Neural cell (in vitro differentiated cells): ENCODE results near the gene HACD4. TPM values are rescaled to one million over a fixed set of nuclear protein-coding genes. Genes with fewer than 3 reads are reported as not detected.
"Not testable (repeated sequence)": the region's sequence is repeated elsewhere in the genome, so short reads cannot be mapped to it uniquely, and the experiment has no call there.

Source experiments
- H2AFZ ChIP-seq: fragments of 200-600, 300-800 bp; sonication (generic), shearing (Covaris generic); 2 replicates; pipeline ENCODE4 v1.6.0; 2014; ENCODE audit warnings: low read depth, mild to moderate bottlenecking, antibody characterized with exemption, low read length, moderate library complexity
- H3F3A ChIP-seq: fragments of 200-600 bp; shearing (Covaris generic); 2 replicates; pipeline ENCODE4 v1.6.1; 2016; ENCODE audit warnings: mild to moderate bottlenecking, moderate library complexity, mixed read lengths, antibody characterized with exemption, low read length; ENCODE audit not compliant: insufficient read depth, poor library complexity, severe bottlenecking
- H3K27ac ChIP-seq: fragments of 200-600, 300-800 bp; sonication (generic), shearing (Covaris generic); 2 replicates; pipeline ENCODE4 v1.5.1; 2014; ENCODE audit warnings: mild to moderate bottlenecking, low read length, moderate library complexity
- H3K27me3 ChIP-seq: fragments of 300-800, 200-600 bp; sonication (generic), shearing (Covaris generic); 2 replicates; pipeline ENCODE4 v1.6.0; 2014; ENCODE audit warnings: mild to moderate bottlenecking, low read depth, low read length, moderate library complexity; ENCODE audit not compliant: insufficient read depth
- H3K36me3 ChIP-seq: fragments of 300-800, 200-600 bp; sonication (generic), shearing (Covaris generic); 2 replicates; pipeline ENCODE4 v1.5.1; 2014; ENCODE audit warnings: mild to moderate bottlenecking, antibody characterized with exemption, low read length, moderate library complexity; ENCODE audit not compliant: insufficient read depth
- H3K4me2 ChIP-seq: fragments of 300-800, 200-600 bp; sonication (generic), shearing (Covaris generic); 2 replicates; pipeline ENCODE4 v1.6.0; 2014; ENCODE audit warnings: mild to moderate bottlenecking, low read length
- H3K4me3 ChIP-seq: fragments of 300-800, 200-600 bp; sonication (generic), shearing (Covaris generic); 2 replicates; pipeline ENCODE4 v1.5.1; 2014; ENCODE audit warnings: mild to moderate bottlenecking, low read length, moderate library complexity
- H3K79me2 ChIP-seq: fragments of 200-600 bp; shearing (Covaris generic); replicated peaks from 2 replicates; pipeline ENCODE4 v1.6.0; 2014; ENCODE audit warnings: mild to moderate bottlenecking, low read length, moderate library complexity; ENCODE audit not compliant: insufficient read depth
- H3K9ac ChIP-seq: fragments of 300-800, 200-600 bp; sonication (generic), shearing (Covaris generic); 2 replicates; pipeline ENCODE4 v1.6.1; 2016; ENCODE audit warnings: mild to moderate bottlenecking, low read length, mixed read lengths
- H3K9me2 ChIP-seq: fragments of 200-600 bp; shearing (Covaris generic); 2 replicates; pipeline ENCODE4 v1.6.1; 2016; ENCODE audit warnings: mild to moderate bottlenecking, low read length, mixed read lengths; ENCODE audit not compliant: insufficient read depth
- H3K9me3 ChIP-seq: fragments of 200-600, 300-800 bp; sonication (generic), shearing (Covaris generic); 2 replicates; pipeline ENCODE4 v1.6.1; 2016; ENCODE audit warnings: mild to moderate bottlenecking, mixed run types, low read length, moderate library complexity, mixed read lengths
- H4K20me1 ChIP-seq: fragments of 200-600 bp; shearing (Covaris generic); 2 replicates; pipeline ENCODE4 v1.6.1; 2016; ENCODE audit warnings: mild to moderate bottlenecking, mixed run types; ENCODE audit not compliant: insufficient read depth
- EP300 ChIP-seq: fragments of 450-650 bp; conservative IDR thresholded peaks from 2 replicates; pipeline ENCODE4 v1.6.1; 2014; ENCODE audit warnings: antibody characterized with exemption, mild to moderate bottlenecking, moderate library complexity; ENCODE audit not compliant: poor library complexity, severe bottlenecking
- EZH2 ChIP-seq: fragments of 200-600, 300-800 bp; shearing (Covaris generic), sonication (generic); IDR thresholded peaks from 2 replicates; pipeline ENCODE4 v1.6.1; 2014; ENCODE audit warnings: antibody characterized with exemption, low read length, borderline replicate concordance, mild to moderate bottlenecking; ENCODE audit not compliant: insufficient read depth, poor library complexity, severe bottlenecking
- MXI1 ChIP-seq: fragments of 450-650 bp; conservative IDR thresholded peaks from 2 replicates; pipeline ENCODE4 v1.6.1; 2014; ENCODE audit warnings: antibody characterized with exemption, mild to moderate bottlenecking; ENCODE audit not compliant: poor library complexity, severe bottlenecking
- POLR2AphosphoS5 ChIP-seq: IDR thresholded peaks from 2 replicates; pipeline ENCODE4 v1.6.1; 2012
- RAD21 ChIP-seq: fragments of 450-650 bp; conservative IDR thresholded peaks from 2 replicates; pipeline ENCODE4 v1.6.1; 2014; ENCODE audit warnings: antibody characterized with exemption, mild to moderate bottlenecking, moderate library complexity
- SMC3 ChIP-seq: fragments of 450-650 bp; conservative IDR thresholded peaks from 2 replicates; pipeline ENCODE4 v1.6.1; 2014; ENCODE audit warnings: antibody characterized with exemption, mild to moderate bottlenecking, moderate library complexity; ENCODE audit not compliant: poor library complexity
- TAF1 ChIP-seq: IDR thresholded peaks from 2 replicates; pipeline ENCODE4 v1.6.1; 2012; ENCODE audit warnings: low read depth
- polyA plus RNA-seq: library from polyadenylated mRNA; depleted of rRNA; stranded (reverse); fragments of >200 nt; gene quantifications from 2 replicates; pipeline ENCODE4 v1.2.3, GENCODE V29; 2014
- TF ChIP-seq, protein P1 (sequence below): IDR thresholded peaks from 2 replicates; pipeline ENCODE4 v1.6.1; 2012; ENCODE audit warnings: borderline replicate concordance
- TF ChIP-seq, protein P2 (sequence below): fragments of 450-650 bp; IDR thresholded peaks from 2 replicates; pipeline ENCODE4 v1.5.1; 2014; ENCODE audit warnings: antibody characterized with exemption, mild to moderate bottlenecking, moderate library complexity; ENCODE audit not compliant: poor library complexity, severe bottlenecking

HACD4 gene
- polyA plus RNA-seq, 1 donor from 2014 or later = not detected

DNA sequence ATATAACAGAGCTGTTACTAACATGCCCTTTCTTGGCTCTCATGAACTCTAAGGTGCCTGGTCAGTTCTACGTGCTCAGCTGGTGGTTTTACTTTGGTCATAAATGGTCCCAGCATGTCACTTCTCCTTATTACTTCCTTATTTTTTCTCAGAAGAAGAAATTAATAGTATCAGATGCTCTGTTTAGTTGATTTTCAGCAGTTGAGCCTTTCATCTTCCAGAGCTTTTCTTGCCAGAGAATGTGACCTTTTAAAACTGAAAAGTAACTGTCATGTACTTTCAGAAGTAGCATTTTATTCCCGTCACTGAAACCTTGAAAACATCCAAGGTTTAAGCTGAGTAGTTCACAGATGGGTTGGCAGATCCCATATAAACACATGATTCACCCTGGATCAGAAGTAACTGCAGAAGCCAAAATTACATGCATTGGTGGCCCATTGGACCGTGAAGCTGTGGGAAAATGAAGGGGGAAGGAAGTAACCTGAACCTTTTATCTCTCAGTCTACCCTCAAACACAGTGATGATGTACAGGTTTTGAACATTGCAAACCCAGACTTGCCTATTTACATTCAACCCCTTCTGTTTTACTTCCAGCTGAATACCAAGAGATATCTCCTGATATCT lies 50.5 kb downstream of the HACD4 start:
- no peak overlapping the region for H3K4me3 ChIP-seq
- no peak overlapping the region for H3K9ac ChIP-seq
- no peaks in the 10 kb centered on the region for H4K20me1 ChIP-seq
- H2AFZ ChIP-seq = no peak overlapping the region
- H3K27ac ChIP-seq = no peak overlapping the region
- H3K9me3 ChIP-seq = no peaks in the 10 kb centered on the region
- no peaks in the 10 kb centered on the region for H3K27me3 ChIP-seq
- H3K36me3 ChIP-seq = no peaks in the 10 kb centered on the region
- H3F3A ChIP-seq = no peaks in the 10 kb centered on the region
- no peak for TF ChIP-seq MXI1
- TF ChIP-seq, protein P1, sequence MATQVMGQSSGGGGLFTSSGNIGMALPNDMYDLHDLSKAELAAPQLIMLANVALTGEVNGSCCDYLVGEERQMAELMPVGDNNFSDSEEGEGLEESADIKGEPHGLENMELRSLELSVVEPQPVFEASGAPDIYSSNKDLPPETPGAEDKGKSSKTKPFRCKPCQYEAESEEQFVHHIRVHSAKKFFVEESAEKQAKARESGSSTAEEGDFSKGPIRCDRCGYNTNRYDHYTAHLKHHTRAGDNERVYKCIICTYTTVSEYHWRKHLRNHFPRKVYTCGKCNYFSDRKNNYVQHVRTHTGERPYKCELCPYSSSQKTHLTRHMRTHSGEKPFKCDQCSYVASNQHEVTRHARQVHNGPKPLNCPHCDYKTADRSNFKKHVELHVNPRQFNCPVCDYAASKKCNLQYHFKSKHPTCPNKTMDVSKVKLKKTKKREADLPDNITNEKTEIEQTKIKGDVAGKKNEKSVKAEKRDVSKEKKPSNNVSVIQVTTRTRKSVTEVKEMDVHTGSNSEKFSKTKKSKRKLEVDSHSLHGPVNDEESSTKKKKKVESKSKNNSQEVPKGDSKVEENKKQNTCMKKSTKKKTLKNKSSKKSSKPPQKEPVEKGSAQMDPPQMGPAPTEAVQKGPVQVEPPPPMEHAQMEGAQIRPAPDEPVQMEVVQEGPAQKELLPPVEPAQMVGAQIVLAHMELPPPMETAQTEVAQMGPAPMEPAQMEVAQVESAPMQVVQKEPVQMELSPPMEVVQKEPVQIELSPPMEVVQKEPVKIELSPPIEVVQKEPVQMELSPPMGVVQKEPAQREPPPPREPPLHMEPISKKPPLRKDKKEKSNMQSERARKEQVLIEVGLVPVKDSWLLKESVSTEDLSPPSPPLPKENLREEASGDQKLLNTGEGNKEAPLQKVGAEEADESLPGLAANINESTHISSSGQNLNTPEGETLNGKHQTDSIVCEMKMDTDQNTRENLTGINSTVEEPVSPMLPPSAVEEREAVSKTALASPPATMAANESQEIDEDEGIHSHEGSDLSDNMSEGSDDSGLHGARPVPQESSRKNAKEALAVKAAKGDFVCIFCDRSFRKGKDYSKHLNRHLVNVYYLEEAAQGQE = no peak
- no peaks in the 10 kb centered on the region for H3K9me2 ChIP-seq
- H3K4me2 ChIP-seq = no peak overlapping the region
- no peaks in the 10 kb centered on the region for H3K79me2 ChIP-seq

DNA sequence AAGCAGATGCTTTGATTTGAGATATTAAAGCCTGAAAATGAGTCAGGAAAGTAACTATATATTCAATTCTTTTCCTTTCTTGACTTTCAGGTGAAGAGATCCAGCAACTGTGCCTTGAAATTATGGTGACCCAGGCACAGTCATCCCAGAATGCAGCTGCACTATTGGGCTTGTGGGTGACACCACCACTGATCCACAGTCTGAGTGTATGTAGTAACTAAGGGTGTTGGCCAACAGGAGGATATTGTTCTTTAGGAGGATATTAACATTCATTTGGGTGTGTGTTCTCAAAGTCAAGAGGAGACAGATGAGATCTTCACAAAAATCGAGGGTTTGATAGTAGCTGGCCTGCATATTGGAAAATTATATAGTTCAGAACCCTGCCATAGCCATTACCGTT lies 53.2 kb downstream of the HACD4 start:
- H3F3A ChIP-seq = no peaks in the 10 kb centered on the region
- TF ChIP-seq, protein P1 = no peak
- TF ChIP-seq TAF1 (no peak), EZH2 (no peak), MXI1 (no peak), EP300 (no peak), RAD21 (no peak), POLR2AphosphoS5 (no peak), SMC3 (no peak)
- TF ChIP-seq, protein P2, sequence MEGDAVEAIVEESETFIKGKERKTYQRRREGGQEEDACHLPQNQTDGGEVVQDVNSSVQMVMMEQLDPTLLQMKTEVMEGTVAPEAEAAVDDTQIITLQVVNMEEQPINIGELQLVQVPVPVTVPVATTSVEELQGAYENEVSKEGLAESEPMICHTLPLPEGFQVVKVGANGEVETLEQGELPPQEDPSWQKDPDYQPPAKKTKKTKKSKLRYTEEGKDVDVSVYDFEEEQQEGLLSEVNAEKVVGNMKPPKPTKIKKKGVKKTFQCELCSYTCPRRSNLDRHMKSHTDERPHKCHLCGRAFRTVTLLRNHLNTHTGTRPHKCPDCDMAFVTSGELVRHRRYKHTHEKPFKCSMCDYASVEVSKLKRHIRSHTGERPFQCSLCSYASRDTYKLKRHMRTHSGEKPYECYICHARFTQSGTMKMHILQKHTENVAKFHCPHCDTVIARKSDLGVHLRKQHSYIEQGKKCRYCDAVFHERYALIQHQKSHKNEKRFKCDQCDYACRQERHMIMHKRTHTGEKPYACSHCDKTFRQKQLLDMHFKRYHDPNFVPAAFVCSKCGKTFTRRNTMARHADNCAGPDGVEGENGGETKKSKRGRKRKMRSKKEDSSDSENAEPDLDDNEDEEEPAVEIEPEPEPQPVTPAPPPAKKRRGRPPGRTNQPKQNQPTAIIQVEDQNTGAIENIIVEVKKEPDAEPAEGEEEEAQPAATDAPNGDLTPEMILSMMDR = no peak
- no peaks in the 10 kb centered on the region for H3K79me2 ChIP-seq
- no peaks in the 10 kb centered on the region for H3K36me3 ChIP-seq
- no peak overlapping the region for H3K27ac ChIP-seq
- H3K4me3 ChIP-seq = no peak overlapping the region
- no peak overlapping the region for H3K4me2 ChIP-seq
- H3K27me3 ChIP-seq = no peaks in the 10 kb centered on the region
- no peaks in the 10 kb centered on the region for H3K9me3 ChIP-seq
- H3K9ac ChIP-seq = no peak overlapping the region
- H2AFZ ChIP-seq = no peak overlapping the region
- H3K9me2 ChIP-seq = no peaks in the 10 kb centered on the region
- no peaks in the 10 kb centered on the region for H4K20me1 ChIP-seq

DNA sequence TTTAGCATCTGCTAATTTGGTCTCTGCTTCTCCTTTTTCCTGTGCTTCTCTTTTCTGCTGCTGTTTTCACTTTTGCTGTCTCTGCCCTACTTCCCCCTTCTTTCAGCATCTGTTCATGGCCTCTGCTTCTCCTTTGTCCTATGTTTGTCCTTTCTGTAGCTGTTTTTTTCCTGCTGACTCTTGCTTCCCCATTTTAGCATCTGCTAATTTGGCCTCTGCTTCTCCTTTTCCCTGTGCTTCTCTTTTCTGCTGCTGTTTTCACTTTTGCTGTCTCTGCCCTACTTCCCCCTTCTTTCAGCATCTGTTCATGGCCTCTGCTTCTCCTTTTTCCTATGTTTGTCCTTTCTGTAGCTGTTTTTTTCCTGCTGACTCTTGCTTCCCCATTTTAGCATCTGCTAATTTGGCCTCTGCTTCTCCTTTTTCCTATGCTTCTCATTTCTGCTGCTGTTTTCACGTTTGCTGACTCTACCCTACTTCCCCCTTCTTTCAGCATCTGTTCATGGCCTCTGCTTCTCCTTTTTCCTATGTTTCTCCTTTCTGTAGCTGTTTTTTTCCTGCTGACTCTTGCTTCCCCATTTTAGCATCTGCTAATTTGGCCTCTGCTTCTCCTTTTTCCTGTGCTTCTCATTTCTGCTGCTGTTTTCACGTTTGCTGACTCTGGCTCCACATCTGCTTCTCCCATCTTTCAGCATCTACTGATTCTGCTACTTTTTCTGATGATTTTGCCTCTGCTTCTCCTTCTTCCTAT lies 57.1 kb downstream of the HACD4 start:
- not testable (repeated sequence) for H3F3A ChIP-seq, H3K9me3 ChIP-seq

More for the DNA sequence above, 57.1 kb downstream of the HACD4 start:
- not testable (repeated sequence) for H3K27ac ChIP-seq, H3K4me2 ChIP-seq, H3K27me3 ChIP-seq, H3K9me2 ChIP-seq, H2AFZ ChIP-seq, H3K36me3 ChIP-seq, H3K79me2 ChIP-seq, H3K9ac ChIP-seq, H4K20me1 ChIP-seq, H3K4me3 ChIP-seq
